GM18502 (cell line): ENCODE data around the gene ZNF134.

ENCODE experiments used
- ATAC-seq: cut with Tn5 transposase; IDR thresholded peaks from one replicate; pipeline ENCODE4 v1.9.1; 2021; ENCODE audit warnings: mild to moderate bottlenecking; ENCODE audit not compliant: unreplicated experiment, poor library complexity

The ZNF134 gene

GRCh38 chr19:57613941-57614743 is at the start of gene ZNF134:
TSS of gene ZNF134 (plus strand) at chr19:57614242. CDS start at chr19:57619469, 5,227 bp downstream.
- ATAC-seq: peak; percentile 96

GRCh38 chr19:57566396-57567265 is 47.4 kb upstream of the ZNF134 start:
- ATAC-seq: no peak

GRCh38 chr19:57570707-57571106 is 43.3 kb upstream of the ZNF134 start:
- ATAC-seq: no peak

GRCh38 chr19:57572415-57572947 is 41.6 kb upstream of the ZNF134 start:
- no peak for ATAC-seq

GRCh38 chr19:57576661-57577060 is 37.4 kb upstream of the ZNF134 start:
- ATAC-seq: no peak

- ATAC-seq: peak; percentile 90
Measured at GRCh38 chr19:57578487-57579205, 35.4 kb upstream of the ZNF134 start, which contains the start of gene ZNF416. TSS of gene ZNF416 (minus strand) at chr19:57578911. CDS start at chr19:57578704, 207 bp downstream.

- no peak for ATAC-seq
Measured at GRCh38 chr19:57583104-57583520, 30.9 kb upstream of the ZNF134 start.

GRCh38 chr19:57583521-57584416 is 30.3 kb upstream of the ZNF134 start, which contains the start of gene ZIK1:
TSS of gene ZIK1 (plus strand) at chr19:57584145. CDS start at chr19:57584357, 212 bp downstream.
- peak; percentile 86 for ATAC-seq

- no peak for ATAC-seq
Measured at GRCh38 chr19:57587529-57587928, 26.5 kb upstream of the ZNF134 start.

- ATAC-seq: peak; percentile 26
Measured at GRCh38 chr19:57599377-57599760, 14.7 kb upstream of the ZNF134 start.

- peak; percentile 93 for ATAC-seq
Measured at GRCh38 chr19:57599761-57600383, 14.2 kb upstream of the ZNF134 start, which contains the start of gene ZNF530. TSS of gene ZNF530 (plus strand) at chr19:57599885. CDS start at chr19:57604346, 4,461 bp downstream.

GRCh38 chr19:57606931-57607330 is 7.1 kb upstream of the ZNF134 start:
- no peak for ATAC-seq

GRCh38 chr19:57611113-57611512 is 2.9 kb upstream of the ZNF134 start:
- no peak for ATAC-seq

- ATAC-seq: no peak
Measured at GRCh38 chr19:57615346-57615745, 1.3 kb downstream of the ZNF134 start.

GRCh38 chr19:57620673-57621348 is 6.8 kb downstream of the ZNF134 start:
- no peak for ATAC-seq

- ATAC-seq: no peak
Measured at GRCh38 chr19:57623091-57623490, 9.0 kb downstream of the ZNF134 start.

GRCh38 chr19:57632987-57633831 is 19.2 kb downstream of the ZNF134 start, which contains the start of gene ZNF211:
TSS of gene ZNF211 (plus strand) at chr19:57633168. CDS start at chr19:57633347, 179 bp downstream.
- peak; percentile 96 for ATAC-seq
